ENCODE measurements around the gene CHN2.
A peak's percentile ranks its signal among the peaks of the same experiment; 100 is the strongest.
"Not testable (repeated sequence)": the region's sequence is repeated elsewhere in the genome, so short reads cannot be mapped to it uniquely, and the experiment has no call there.

The CHN2 gene

GRCh38 chr7:29189743-29190201 lies 4.8 kb upstream of the CHN2 start:
- peak; percentile 85 for DNase-seq (ENCODE audit: low spot score)

- no peak for DNase-seq (ENCODE audit: low spot score)
These were observed 4.1 kb upstream of the CHN2 start for GRCh38 chr7:29190349-29191045.

GRCh38 chr7:29192323-29192722 lies 2.3 kb upstream of the CHN2 start:
- no peak for DNase-seq (ENCODE audit: low spot score)

GRCh38 chr7:29192811-29193210 lies 1.8 kb upstream of the CHN2 start:
- DNase-seq (ENCODE audit: low spot score), result no peak

GRCh38 chr7:29193316-29194205 lies 1.0 kb upstream of the CHN2 start:
- DNase-seq (ENCODE audit: low spot score), result no peak

- peak; percentile 73 for DNase-seq (ENCODE audit: low spot score)
These were observed 375 bp upstream of the CHN2 start for GRCh38 chr7:29194206-29194593.

DNA sequence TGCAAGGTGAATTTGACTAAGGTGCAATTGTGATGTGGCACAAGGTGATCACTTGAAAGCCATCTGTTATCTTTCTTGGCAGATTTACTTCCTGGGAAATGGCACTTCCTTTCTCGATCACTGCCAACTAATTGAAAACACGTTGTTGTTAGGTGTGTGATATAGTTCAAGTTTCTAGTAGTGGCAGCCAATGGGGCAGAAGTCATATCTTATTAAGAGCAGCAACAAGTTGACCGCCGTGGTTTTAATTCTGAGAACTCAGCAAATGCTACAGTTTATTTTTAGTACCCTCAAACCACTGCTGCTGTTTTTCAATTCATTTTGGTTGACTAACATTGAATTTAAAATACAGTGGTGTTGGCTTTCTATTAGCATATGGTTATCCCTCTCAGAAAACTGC lies 1.6 kb downstream of the CHN2 start:
- no peak for DNase-seq (ENCODE audit: low spot score)

DNA sequence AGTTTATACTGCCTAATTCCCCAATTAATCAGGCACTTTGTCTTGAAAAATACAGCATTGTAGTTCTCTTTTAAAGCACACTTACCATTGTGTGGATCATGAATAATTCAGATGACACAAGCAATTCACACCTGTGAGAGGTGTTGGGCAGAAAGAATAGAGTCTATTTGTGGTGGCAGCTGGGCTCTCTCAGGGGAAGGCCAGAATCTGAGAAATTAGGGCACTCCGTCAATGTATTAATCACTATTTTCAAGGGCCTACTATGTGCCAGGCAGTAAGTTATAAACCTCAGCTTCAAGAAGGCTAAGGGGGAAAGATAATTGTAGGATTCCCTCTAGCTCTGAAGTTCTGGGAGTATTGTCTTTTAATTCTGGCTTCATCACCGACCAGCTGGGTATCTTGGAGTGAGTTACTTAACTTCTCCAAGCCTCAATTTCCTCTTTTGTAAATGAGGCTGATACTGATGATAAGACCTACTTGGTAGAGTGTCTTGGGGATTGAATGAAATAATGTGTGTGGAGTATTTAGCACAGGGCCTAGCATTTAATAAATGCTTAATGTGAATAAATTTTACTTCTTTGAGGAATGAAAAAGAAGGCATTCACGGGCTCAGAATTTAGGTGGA lies 2.5 kb downstream of the CHN2 start:
- DNase-seq (ENCODE audit: low spot score), result no peak

GRCh38 chr7:29197916-29198315 lies 3.3 kb downstream of the CHN2 start:
- DNase-seq (ENCODE audit: low spot score), result no peak

DNA sequence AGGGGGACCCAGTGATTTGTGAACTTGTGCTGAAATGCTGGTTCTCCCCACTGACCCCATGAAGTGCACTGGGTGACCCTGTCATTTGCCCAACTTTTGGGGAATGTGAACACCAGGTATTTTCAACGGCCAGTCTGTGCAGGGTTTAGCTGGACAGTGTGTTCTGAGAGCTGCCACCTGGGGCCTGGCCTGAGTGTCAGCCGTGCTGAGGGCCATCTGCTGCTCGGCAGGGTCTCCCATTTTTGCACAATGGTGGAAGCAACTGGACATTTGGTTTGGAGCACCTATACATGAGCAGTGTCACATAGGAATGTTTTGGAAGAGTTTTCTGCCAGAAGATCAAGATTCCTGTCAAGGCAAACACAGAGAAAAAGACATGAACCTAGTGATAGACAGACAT lies 5.2 kb downstream of the CHN2 start:
- DNase-seq (ENCODE audit: low spot score), result no peak

DNA sequence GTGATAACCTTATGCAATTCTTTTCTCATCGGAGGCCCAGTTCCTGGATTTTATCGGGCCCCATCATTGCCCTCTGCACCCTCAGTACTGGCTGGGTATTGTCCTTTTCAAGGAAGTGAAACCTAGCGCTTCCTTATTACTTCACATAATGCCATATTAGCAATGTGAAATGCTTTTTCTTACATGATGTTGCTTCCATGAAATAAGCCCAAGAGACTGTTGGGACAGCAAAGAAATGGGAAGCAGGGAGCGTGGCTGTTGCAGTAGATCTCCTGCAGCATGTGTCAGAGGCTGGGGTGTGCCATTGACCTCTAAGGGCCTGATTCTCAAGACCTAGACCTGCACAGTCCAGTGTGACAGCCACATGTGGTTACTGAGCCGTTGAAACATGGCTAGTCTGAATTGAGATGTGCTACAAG lies 8.1 kb downstream of the CHN2 start:
- DNase-seq (ENCODE audit: low spot score), result no peak

DNA sequence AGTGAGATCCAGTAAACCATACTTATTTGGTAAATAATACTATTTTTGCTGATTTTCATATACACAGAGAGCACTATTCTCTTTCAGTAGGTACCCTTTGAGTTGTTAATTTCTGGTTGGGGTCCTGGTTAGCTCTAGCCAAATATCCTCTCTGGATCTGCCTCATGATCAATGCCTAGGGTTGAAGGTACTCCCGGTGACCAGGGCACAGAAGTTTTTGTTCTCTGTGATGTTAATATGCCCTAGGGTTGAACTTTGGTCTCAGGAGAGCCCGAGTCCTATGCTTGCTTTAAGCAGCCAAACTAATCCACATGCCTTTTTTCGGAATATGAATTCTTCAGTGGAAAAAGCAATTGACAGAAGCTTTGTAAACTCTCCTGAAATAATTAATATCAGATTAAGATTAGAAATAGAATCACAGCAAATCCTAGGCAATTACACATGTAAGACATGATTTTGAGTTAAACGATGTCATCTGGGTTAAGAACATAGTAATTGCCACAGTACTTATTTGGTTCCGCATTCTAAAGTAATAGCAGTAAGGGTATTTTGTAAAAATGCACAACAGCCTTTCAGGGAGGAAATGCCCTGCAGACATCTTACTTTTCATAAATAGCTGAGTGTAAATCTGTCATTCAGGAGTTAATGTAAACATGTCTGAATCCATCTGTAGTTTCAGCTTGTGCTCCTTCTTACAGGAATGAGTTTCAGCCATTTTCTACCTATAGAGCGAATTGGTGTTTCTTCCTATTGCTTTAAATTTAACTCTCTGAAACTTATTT lies 10.1 kb downstream of the CHN2 start:
- no peak for DNase-seq (ENCODE audit: low spot score)

GRCh38 chr7:29207162-29207801 lies 12.7 kb downstream of the CHN2 start:
- no peak for DNase-seq (ENCODE audit: low spot score)

GRCh38 chr7:29208410-29209250 lies 14.1 kb downstream of the CHN2 start:
- no peak for DNase-seq (ENCODE audit: low spot score)

DNA sequence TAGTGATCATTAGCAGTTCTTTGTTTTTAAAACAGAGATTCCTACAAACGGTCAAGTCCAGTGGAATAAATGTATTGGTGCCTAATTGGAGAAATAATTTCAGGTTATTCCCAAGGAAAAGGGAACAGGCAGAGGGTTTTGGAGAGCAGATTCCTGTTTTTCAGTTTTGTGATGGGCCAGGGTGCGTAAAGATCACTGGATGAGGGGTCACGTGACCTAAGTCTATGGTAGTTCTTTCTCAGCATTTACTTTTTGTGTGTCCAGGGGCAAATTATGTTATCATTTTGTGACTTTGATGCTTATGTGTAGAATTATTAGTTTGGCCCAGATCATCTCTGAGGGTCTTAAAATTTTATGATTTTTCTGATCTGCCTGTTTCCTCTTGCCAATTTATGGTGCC lies 15.2 kb downstream of the CHN2 start:
- no peak for DNase-seq (ENCODE audit: low spot score)

DNA sequence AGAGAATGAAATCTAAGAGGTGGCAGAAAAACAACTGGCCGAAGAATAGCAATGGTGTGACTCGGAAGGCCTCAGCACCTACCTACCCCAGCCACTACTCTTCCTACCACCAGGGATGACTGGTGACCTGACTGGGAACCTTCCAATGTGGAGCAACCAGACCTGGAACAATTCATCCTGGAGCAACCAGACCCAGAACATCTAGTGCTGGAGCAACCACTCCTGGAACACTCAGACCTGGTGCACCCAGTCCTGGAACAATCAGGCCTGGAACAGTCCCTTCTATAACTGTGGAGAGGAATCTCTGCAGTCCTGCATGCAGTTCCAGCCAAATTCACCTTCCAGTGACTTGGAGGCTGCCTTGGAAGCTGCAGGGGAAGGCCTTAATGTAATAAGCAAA lies 18.2 kb downstream of the CHN2 start:
- DNase-seq (ENCODE audit: low spot score), result not testable (repeated sequence)

DNA sequence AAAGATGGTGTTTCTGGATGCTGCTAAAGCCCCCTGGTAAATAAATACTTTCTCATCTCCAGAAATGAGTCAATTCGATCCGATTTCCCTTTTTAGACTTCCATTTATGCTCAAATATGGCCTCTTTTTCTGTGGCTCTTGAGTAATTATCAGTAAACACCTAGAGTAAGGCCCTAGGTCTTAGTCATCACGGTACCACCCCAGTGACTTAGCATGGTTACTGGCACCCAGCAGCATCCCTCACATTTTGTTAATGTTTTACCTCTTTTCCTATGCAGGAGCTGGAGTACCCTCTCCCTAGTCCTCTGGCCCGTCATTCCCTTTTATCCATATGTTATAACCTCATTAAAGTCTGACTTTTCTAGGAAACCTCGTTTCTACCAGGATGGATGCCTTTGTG lies 19.5 kb downstream of the CHN2 start:
- DNase-seq (ENCODE audit: low spot score), result no peak

GRCh38 chr7:29214816-29215215 lies 20.2 kb downstream of the CHN2 start:
- DNase-seq (ENCODE audit: low spot score), result no peak

- DNase-seq (ENCODE audit: low spot score), result no peak
These were observed 21.6 kb downstream of the CHN2 start for GRCh38 chr7:29216128-29216527.

GRCh38 chr7:29217113-29217512 lies 22.5 kb downstream of the CHN2 start:
- no peak for DNase-seq (ENCODE audit: low spot score)

DNA sequence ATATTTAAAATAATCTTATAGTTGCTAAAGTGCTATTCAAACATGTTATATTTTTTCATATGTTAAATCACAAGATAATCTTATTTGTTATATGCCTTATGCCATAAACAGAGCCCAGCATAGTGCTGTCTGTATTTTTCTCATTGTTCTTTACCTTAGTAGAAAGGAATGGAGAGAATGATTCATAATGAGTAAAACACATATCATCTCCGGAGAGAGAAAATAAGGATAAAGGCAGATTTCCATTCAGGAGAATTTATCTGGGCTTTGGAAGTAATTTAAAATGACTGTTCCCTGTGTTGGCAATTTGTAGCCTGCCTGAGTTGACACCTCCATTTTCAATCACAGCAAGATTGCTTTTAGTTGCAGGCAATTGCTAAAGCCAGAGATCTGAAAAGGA lies 30.2 kb downstream of the CHN2 start:
- no peak for DNase-seq (ENCODE audit: low spot score)

Measured in D341Med (cell line).